GM12878 (cell line): ENCODE results near the gene FREM3.

Experiments used
- CTCF ChIP-seq, 3 experiments: IDR thresholded peaks in 2 of 3; conservative IDR thresholded peaks in 1 of 3; 2 replicates each; pipeline ENCODE4 v1.5.1; 2011; ENCODE audit warnings: low read depth in 3 of 3, low read length in 3 of 3, mild to moderate bottlenecking in 3 of 3, control low read depth in 2 of 3, moderate library complexity in 2 of 3, inconsistent platforms in 1 of 3, mixed read lengths in 1 of 3; ENCODE audit not compliant: control insufficient read depth in 2 of 3, insufficient read depth in 1 of 3; ENCODE audit errors: extremely low read depth in 1 of 3
- MXI1 ChIP-seq: fragments of 150-350 bp; IDR thresholded peaks from 2 replicates; pipeline ENCODE4 v1.6.1; 2011; ENCODE audit warnings: low read depth, mild to moderate bottlenecking, inconsistent platforms, low read length, improper control_type of control experiment
- NFYB ChIP-seq: IDR thresholded peaks from 2 replicates; pipeline ENCODE4 v1.6.1; 2011; ENCODE audit warnings: low read depth, mild to moderate bottlenecking, low read length, improper control_type of control experiment, moderate library complexity; ENCODE audit not compliant: insufficient read depth
- POLR2AphosphoS2 ChIP-seq: IDR thresholded peaks from 2 replicates; pipeline ENCODE4 v1.6.1; 2011; ENCODE audit warnings: low read depth, mild to moderate bottlenecking, low read length, improper control_type of control experiment, moderate library complexity

GRCh38 chr4:143587703-143588102 lies 112.8 kb downstream of the FREM3 start:
- TF ChIP-seq NFYB (no peak), MXI1 (no peak), CTCF (IDR thresholded peaks at IDR 0.05 in 2 of 3, conservative IDR thresholded peaks at IDR 0.05 in 1 of 3; ENCODE audit: control insufficient read depth in 2 of 3, extremely low read depth in 1 of 3, insufficient read depth in 1 of 3, low read depth in 3 of 3, low read length in 3 of 3) (peak in 2 of 3 experiments; percentile 14 to 29; a peak in 3 of 6 replicates), POLR2AphosphoS2 (no peak)
